Astrocyte of the spinal cord (primary cell): ENCODE results near the gene ARHGEF26.

Source experiments
- DNase-seq: peaks from one replicate; pipeline ENCODE4 v3.0.0; 2011; ENCODE audit warnings: low read depth, low spot score
- H3K4me3 ChIP-seq: 2 replicates; pipeline ENCODE4 v1.5.1; 2011; ENCODE audit warnings: low read depth, mild to moderate bottlenecking, low read length, moderate library complexity
- CTCF ChIP-seq: IDR thresholded peaks from 2 replicates; pipeline ENCODE4 v1.5.1; 2012; ENCODE audit warnings: low read depth, mild to moderate bottlenecking, low read length, inconsistent platforms
- in situ Hi-C: cut with HindIII; loops from 2 replicates; pipeline ENCODE4 v1.10.0; 2017; ENCODE audit warnings: low sequenced_read_pairs

Gene ARHGEF26

GRCh38 chr3:154100556-154100955 is 20.6 kb upstream of the ARHGEF26 start:
- no peak for DNase-seq
- no peak for TF ChIP-seq CTCF
- no peak overlapping the region for H3K4me3 ChIP-seq
- in situ Hi-C loops = no loop called here

- in situ Hi-C loops = no loop called here
Observed at GRCh38 chr3:154101250-154101649, 19.9 kb upstream of the ARHGEF26 start.

GRCh38 chr3:154102225-154102624 is 19.0 kb upstream of the ARHGEF26 start:
- in situ Hi-C loops = no loop called here
- no peak for TF ChIP-seq CTCF
- no peak overlapping the region for H3K4me3 ChIP-seq
- no peak for DNase-seq

More at GRCh38 chr3:154101250-154101649, 19.9 kb upstream of the ARHGEF26 start:
- no peak for DNase-seq
- no peak for TF ChIP-seq CTCF
- no peak overlapping the region for H3K4me3 ChIP-seq

- no peak overlapping the region for H3K4me3 ChIP-seq
- in situ Hi-C loops = no loop called here
- no peak for DNase-seq
- TF ChIP-seq CTCF = no peak
Observed at GRCh38 chr3:154105218-154105975, 15.8 kb upstream of the ARHGEF26 start.

- H3K4me3 ChIP-seq = no peak overlapping the region
- TF ChIP-seq CTCF = no peak
- in situ Hi-C loops = no loop called here
- DNase-seq = no peak
Observed at GRCh38 chr3:154111365-154111935, 9.7 kb upstream of the ARHGEF26 start.

GRCh38 chr3:154112146-154112852 is 8.9 kb upstream of the ARHGEF26 start:
- H3K4me3 ChIP-seq = no peak overlapping the region

More at GRCh38 chr3:154112146-154112852, 8.9 kb upstream of the ARHGEF26 start:
- DNase-seq = no peak
- in situ Hi-C loops = no loop called here
- TF ChIP-seq CTCF = no peak
